EL (cell line): Measurements from ENCODE around the gene PSRC1.

Experiments
- DNase-seq: peaks from one replicate; pipeline ENCODE4 v3.0.0-alpha.2; 2016

The PSRC1 gene

DNA sequence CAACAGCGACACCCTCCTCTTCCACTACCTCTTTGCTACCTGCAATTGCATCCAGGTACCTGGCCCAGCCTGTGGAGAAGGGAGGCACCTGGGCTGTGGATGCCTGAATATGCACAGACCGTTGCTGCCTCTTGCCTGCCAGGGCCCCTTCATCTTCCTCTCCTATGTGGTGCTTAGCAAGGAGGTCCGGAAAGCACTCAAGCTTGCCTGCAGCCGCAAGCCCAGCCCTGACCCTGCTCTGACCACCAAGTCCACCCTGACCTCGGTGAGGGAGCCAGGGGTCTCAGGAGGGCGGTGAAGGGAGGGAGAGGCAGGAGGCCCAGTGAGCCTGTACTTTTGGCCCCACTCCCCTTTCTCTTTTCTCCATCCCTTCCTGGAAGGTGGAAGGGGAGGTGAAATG lies 11.5 kb downstream of the PSRC1 start:
- no peak for DNase-seq

DNA sequence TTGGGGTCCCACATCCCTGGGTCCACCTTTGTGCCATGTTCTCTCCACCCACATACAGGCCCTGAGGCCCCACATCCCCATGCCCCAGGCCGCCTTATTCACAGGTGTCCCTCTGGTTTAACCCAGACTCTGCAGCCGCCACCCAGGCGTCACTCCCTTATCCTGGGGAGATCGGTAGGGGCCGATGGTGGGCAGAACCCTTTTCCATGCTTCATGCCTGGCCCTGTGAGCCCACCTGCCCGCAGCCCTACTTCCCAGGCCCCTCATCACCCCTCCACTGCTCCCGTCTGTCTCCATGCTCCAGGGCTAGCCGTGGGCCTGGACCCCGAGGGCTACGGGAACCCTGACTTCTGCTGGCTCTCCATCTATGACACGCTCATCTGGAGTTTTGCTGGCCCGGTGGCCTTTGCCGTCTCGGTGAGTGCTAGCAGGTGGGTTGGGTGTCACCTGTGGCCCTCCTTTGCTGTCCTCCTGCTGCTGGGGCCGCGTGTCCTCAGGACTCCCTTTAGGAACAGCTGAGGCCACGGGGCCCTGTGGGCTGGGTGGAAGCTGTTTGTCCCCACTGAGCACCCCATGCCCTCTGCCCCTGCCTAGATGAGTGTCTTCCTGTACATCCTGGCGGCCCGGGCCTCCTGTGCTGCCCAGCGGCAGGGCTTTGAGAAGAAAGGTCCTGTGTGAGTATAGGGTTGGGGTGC lies 12.2 kb downstream of the PSRC1 start:
- no peak for DNase-seq

GRCh38 chr1:109269981-109270622 lies 12.8 kb downstream of the PSRC1 start:
- DNase-seq: no peak

DNA sequence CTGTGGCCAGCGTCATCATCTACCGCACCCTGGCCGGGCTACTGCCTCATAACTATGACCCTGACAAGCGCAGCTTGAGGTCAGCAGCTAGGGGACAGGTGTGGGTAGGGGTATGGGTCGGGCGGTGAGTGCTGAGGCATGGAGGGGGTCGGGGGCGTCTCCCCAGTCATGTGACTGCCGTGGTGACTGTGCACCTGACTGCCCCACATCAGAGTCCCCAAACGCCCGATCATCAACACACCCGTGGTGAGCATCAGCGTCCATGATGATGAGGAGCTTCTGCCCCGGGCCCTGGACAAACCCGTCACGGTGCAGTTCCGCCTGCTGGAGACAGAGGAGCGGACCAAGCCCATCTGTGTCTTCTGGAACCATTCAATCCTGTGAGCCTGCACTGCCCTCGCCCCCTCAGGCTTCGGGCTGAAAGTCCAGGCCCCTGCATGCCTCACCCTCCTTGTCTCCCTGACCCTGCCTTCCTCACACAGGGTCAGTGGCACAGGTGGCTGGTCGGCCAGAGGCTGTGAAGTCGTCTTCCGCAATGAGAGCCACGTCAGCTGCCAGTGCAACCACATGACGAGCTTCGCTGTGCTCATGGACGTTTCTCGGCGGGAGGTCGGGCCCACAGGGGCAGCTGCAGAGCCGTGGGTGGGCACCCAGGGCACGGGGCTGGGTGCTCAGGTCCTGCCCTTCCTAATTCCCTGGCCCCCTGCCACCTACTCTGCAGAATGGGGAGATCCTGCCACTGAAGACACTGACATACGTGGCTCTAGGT lies 13.5 kb downstream of the PSRC1 start:
- no peak for DNase-seq

DNA sequence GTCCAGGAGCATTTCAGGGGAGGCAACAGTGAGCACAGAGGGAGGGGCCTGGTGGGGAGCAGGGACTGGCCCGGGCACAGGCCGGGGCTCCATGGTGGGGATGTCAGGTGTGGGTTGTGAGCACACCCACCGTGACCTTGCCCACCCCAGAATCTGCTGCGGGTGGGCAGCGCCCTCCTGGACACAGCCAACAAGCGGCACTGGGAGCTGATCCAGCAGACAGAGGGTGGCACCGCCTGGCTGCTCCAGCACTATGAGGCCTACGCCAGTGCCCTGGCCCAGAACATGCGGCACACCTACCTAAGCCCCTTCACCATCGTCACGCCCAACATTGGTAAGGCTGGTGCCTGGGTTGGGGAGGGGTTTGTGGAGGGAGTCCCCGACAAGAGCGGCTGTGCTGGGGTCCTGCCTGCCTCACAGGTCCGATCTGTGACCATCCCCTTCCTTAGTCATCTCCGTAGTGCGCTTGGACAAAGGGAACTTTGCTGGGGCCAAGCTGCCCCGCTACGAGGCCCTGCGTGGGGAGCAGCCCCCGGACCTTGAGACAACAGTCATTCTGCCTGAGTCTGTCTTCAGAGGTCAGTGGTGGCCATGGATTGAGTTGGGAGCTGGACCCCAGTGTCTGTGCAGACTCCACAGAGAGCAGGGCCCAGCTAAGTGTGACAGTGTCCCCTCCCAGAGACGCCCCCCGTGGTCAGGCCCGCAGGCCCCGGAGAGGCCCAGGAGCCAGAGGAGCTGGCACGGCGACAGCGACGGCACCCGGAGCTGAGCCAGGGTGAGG lies 14.3 kb downstream of the PSRC1 start:
- DNase-seq: no peak

- no peak for DNase-seq
These were observed 15.1 kb downstream of the PSRC1 start for GRCh38 chr1:109267743-109268300.

DNA sequence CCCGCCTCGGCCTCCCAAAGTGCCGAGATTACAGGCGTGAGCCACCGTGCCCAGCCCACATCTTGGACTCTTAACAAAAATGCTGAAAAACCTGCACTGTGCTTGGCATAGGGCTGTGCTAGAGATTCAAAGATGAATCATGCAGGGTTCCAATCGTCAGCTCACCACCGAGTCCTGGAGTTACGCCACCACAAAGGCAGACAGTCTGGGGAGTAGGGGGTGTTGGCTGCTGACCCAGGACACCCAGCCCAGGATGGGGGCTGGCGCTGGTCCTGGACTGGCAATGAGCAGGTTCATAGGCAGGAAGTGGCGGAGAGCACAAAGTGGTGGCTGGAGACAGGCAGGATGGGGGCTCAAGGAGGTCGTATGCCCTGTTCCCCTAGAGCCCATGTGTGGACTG lies 16.0 kb downstream of the PSRC1 start:
- DNase-seq: peak; percentile 69

- no peak for DNase-seq
These were observed 17.1 kb downstream of the PSRC1 start for GRCh38 chr1:109265741-109266330.

DNA sequence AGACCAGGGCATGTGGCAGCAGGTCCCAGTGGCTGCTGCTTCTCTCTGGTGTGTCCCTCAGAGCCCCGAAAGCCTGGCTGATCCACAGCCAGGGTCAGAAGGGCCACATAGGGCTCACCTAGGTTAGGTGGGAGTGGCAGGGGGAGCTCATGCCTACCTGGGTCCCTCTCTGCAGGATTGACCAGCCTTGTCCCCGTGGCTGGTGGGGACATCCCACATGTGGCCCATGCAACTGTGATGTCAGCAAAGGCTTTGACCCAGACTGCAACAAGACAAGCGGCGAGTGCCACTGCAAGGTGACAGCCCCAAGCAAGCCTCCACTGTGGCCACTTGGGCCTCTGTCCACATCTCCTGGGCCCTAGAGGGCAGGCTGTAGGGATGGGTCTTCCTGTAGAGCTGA lies 17.9 kb downstream of the PSRC1 start:
- DNase-seq: no peak

DNA sequence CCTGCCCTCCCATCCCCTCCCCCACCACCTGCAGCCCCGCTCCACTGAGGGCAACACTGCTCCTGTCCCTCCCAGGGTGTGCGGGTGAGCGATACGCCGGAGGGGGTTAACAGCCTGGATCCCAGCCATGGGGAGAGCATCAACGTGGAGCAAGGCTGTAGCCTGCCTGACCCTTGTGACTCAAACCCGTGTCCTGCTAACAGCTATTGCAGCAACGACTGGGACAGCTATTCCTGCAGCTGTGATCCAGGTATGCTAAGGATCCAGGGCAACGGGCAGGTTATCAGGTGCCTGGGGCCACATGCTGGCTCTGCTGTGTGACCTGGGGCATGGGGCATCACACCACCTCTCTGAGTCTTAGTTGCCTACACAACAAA lies 18.6 kb downstream of the PSRC1 start:
- no peak for DNase-seq

GRCh38 chr1:109263597-109264378 lies 19.2 kb downstream of the PSRC1 start:
- DNase-seq: peak; percentile 85

- DNase-seq: no peak
These were observed 19.7 kb downstream of the PSRC1 start for GRCh38 chr1:109263234-109263596.

DNA sequence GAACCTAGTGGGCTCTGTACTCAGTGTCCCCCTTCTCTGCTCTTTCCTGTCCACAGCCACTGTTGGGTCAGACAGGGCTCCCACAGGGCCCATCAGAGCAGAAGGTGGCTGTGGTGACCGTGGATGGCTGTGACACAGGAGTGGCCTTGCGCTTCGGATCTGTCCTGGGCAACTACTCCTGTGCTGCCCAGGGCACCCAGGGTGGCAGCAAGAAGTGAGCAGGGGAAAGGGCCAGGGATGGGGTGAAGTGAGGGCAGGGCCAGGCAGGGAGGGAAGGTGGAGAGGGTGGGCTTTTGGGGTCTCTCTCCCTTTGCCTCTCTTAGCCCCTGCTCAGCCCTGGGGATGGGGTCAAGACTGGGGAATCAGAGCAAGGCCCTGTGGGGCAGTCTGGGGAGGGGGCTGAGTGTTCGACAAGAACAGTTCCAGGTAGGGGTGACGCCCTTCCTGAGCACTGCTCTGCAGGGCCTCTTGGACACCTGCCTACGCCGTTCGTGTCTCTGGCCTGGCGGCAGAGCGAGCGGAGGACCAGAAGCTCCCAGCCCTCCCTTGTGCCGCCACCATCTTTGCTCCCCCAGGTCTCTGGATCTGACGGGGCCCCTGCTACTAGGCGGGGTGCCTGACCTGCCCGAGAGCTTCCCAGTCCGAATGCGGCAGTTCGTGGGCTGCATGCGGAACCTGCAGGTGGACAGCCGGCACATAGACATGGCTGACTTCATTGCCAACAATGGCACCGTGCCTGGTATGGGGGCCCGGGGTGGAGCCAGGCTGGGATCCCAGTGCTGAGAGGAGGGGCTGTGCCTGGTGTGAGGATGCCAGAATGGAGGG lies 20.5 kb downstream of the PSRC1 start:
- no peak for DNase-seq

GRCh38 chr1:109261578-109261977 lies 21.4 kb downstream of the PSRC1 start:
- DNase-seq: no peak

DNA sequence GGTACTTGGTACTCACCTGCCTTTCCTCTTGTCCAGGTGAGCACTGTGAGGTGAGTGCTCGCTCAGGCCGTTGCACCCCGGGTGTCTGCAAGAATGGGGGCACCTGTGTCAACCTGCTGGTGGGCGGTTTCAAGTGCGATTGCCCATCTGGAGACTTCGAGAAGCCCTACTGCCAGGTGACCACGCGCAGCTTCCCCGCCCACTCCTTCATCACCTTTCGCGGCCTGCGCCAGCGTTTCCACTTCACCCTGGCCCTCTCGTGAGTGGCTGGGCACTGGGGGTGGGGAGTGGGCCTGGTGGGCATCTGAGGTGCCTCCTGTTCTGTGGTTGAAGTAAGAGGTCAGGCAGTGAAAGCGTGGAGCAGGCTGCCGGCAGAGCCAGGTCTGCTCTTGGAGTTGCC lies 21.9 kb downstream of the PSRC1 start:
- DNase-seq: no peak

- DNase-seq: no peak
These were observed 23.0 kb downstream of the PSRC1 start for GRCh38 chr1:109259674-109260557.

DNA sequence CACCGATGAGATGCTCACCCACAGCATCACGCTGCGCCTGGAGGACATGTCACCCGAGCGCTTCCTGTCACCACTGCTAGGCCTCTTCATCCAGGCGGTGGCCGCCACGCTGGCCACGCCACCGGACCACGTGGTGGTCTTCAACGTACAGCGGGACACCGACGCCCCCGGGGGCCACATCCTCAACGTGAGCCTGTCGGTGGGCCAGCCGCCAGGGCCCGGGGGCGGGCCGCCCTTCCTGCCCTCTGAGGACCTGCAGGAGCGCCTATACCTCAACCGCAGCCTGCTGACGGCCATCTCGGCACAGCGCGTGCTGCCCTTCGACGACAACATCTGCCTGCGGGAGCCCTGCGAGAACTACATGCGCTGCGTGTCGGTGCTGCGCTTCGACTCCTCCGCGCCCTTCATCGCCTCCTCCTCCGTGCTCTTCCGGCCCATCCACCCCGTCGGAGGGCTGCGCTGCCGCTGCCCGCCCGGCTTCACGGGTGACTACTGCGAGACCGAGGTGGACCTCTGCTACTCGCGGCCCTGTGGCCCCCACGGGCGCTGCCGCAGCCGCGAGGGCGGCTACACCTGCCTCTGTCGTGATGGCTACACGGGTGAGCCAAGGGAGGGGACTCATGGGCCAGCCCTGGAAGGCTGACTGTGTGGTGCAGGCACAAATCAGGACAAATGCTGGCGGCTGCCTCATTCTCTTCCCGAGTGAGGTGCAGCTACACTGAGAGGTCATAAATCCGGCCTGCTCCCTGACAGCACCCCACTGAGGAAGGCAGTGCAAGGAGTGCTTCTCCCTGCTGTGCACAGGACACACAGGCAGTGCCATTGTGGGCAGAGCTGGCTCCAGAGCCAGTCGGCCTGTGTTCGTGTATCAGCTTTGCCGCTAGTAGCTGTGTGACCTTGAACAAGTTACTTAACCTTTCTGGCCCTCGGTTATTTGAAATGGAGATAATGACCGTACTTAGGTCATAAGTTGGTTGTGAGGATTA lies 24.2 kb downstream of the PSRC1 start:
- no peak for DNase-seq

GRCh38 chr1:109257682-109258421 lies 25.1 kb downstream of the PSRC1 start:
- no peak for DNase-seq
